Measurements from ENCODE around the gene ZNF723.

GRCh38 chr19:22901431-22902130 is 69.5 kb downstream of the ZNF723 start:
- TF ChIP-seq CTCF (IDR thresholded peaks at IDR 0.05) (no peak), POLR2A (IDR thresholded peaks at IDR 0.05) (no peak)
